BJ (cell line): ENCODE results near the gene METTL15. TPM values are rescaled to one million over a fixed set of nuclear protein-coding genes. Genes with fewer than 3 reads are reported as not detected.

Experiments used
- CTCF ChIA-PET: fragments of 350-600 bp; formaldehyde crosslinking; extraction: SDS; loops from one replicate; lab custom pipeline; 2021; ENCODE audit warnings: antibody characterized with exemption, inconsistent platforms; lab: Yijun Ruan, JAX
- POLR2A ChIA-PET: fragments of 300-600 bp; sonication (Branson Sonifier 250); formaldehyde crosslinking; extraction: SDS; loops from one replicate; lab custom pipeline; 2021; ENCODE audit warnings: antibody characterized with exemption; lab: Charles Lee
- DNase-seq: peaks from one replicate; pipeline ENCODE4 v3.0.0-alpha.2; 2011; ENCODE audit warnings: low read depth
- H3K27me3 ChIP-seq: 2 replicates; pipeline ENCODE4 v1.6.0; 2011; ENCODE audit warnings: low read length; ENCODE audit not compliant: control insufficient read depth, insufficient read depth
- H3K36me3 ChIP-seq: 2 replicates; pipeline ENCODE4 v1.5.1; 2011; ENCODE audit warnings: low read length; ENCODE audit not compliant: control insufficient read depth, insufficient read depth
- H3K4me3 ChIP-seq: 2 replicates; pipeline ENCODE4 v1.5.1; 2011; ENCODE audit warnings: low read depth, mild to moderate bottlenecking, control low read depth, low read length
- polyA minus RNA-seq: library from RNA; depleted of rRNA, polyadenylated mRNA; stranded (reverse); fragments of >200 nt; gene quantifications from 2 replicates; pipeline ENCODE4 v1.2.3, GENCODE V29; 2011; rRNA and poly(A)+ RNA removed
- polyA plus RNA-seq: library from polyadenylated mRNA; depleted of rRNA; stranded (reverse); fragments of >200 nt; gene quantifications from 2 replicates; pipeline ENCODE4 v1.2.3, GENCODE V29; 2011; rRNA removed
- TF ChIP-seq, protein P1 (sequence below): IDR thresholded peaks from 2 replicates; pipeline ENCODE4 v1.5.1; 2011; ENCODE audit warnings: low read depth, mild to moderate bottlenecking, control low read depth, inconsistent platforms, low read length, moderate library complexity; ENCODE audit not compliant: insufficient read depth

METTL15 gene, protein sequence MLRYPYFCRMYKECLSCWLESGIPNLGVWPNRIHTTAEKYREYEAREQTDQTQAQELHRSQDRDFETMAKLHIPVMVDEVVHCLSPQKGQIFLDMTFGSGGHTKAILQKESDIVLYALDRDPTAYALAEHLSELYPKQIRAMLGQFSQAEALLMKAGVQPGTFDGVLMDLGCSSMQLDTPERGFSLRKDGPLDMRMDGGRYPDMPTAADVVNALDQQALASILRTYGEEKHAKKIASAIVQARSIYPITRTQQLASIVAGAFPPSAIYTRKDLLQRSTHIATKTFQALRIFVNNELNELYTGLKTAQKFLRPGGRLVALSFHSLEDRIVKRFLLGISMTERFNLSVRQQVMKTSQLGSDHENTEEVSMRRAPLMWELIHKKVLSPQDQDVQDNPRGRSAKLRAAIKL
- polyA plus RNA-seq = 7.0 and 12.8 TPM in 2 replicates
- polyA minus RNA-seq = 20.1 and 22.3 TPM in 2 replicates

DNA sequence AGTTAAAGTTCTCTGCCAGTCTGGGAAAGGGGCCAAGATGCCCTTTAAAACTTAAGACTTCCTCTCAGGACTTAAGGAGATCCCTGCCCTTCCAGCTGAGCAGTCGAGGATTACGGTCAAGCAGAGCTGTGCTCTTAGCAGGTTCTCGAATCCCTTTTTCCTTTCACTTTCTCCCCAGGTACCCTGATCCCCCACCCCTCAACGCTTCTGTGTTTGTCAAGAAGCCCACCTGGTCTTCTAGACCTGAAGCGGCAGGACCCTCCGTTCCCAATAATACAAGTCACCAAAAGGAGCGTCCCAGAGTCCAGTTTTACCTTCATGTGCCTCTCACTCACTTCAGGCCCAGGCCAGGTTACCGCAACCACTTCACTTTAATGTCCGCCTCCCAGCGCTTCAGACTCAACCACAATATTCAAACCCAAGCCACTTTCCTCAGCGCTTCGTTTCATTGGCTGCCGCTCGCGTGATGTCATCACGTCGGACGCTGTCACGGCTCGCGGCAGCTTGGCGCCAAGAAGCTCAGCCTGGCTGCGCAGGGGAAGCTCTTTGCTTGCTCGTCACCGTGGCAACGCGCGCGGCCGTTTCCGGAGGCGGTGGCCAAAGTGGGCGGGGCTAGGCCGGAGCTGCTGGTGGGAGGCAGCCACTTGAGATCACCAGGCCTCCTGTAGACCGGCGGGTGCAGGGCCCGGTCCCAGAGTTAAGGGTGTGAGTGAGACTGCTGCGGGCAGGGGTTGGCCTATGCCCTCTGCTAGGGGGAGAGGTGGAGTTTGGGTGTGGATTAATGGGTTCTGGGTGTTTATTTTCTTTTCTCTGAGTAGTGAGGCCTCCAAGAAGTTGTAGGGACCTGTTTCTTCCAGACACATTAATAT is at the start of gene METTL15, which contains the start of gene KIF18A:
Gene METTL15 (plus strand): TSS at position 639 of the 869 bp plus-strand sequence. CDS start 4,947 bp downstream, outside the sequence.
Gene KIF18A (minus strand): TSS at position 407 of the 869 bp plus-strand sequence. CDS start 10,209 bp downstream, outside the sequence.
- Histone ChIP-seq H3K27me3 (no peaks in the 10 kb centered on the region), H3K36me3 (no peaks in the 10 kb centered on the region), H3K4me3 (peak within 1 kb of the TSS; percentile 63)
- DNase-seq = peak; percentile 96
- ChIA-PET POLR2A (interaction anchor here (0.6 to 1.4 kb wide), 6 partner anchors 11 to 1226 kb away, joined by 3 to 6 read pairs (median 4); no protein-coding TSS in a partner anchor), CTCF (interaction anchor here (0.8 to 1.3 kb wide), 5 partner anchors 18 to 409 kb away, joined by 3 read pairs; no protein-coding TSS in a partner anchor)
- TF ChIP-seq, protein P1, sequence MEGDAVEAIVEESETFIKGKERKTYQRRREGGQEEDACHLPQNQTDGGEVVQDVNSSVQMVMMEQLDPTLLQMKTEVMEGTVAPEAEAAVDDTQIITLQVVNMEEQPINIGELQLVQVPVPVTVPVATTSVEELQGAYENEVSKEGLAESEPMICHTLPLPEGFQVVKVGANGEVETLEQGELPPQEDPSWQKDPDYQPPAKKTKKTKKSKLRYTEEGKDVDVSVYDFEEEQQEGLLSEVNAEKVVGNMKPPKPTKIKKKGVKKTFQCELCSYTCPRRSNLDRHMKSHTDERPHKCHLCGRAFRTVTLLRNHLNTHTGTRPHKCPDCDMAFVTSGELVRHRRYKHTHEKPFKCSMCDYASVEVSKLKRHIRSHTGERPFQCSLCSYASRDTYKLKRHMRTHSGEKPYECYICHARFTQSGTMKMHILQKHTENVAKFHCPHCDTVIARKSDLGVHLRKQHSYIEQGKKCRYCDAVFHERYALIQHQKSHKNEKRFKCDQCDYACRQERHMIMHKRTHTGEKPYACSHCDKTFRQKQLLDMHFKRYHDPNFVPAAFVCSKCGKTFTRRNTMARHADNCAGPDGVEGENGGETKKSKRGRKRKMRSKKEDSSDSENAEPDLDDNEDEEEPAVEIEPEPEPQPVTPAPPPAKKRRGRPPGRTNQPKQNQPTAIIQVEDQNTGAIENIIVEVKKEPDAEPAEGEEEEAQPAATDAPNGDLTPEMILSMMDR = no peak

DNA sequence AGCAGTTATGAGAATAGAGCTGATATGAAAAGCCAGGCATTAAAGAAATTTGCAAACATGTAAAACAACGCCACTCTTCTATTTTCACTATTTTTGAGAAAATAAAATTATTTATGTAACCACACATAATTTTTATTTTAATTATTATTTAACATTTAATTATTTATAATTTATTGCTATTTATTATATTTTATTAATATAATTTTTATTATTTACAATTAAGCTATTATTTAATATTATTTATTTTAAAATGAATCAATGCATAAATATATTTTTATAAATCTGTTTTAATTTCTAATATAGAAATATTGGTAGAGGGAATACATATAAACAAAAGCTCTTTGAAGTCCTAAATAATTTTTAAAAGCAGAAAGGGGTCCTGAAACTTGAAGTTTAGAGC is 36.9 kb upstream of the METTL15 start:
- Histone ChIP-seq H3K36me3 (no peaks in the 10 kb centered on the region), H3K4me3 (no peak overlapping the region), H3K27me3 (no peaks in the 10 kb centered on the region)
- POLR2A ChIA-PET = no interaction called here
- TF ChIP-seq, protein P1 = no peak
- no peak for DNase-seq
- CTCF ChIA-PET = interaction anchor here (0.6 to 1.4 kb wide), 2 partner anchors 9 to 101 kb away, joined by 3 read pairs; no protein-coding TSS in a partner anchor

DNA sequence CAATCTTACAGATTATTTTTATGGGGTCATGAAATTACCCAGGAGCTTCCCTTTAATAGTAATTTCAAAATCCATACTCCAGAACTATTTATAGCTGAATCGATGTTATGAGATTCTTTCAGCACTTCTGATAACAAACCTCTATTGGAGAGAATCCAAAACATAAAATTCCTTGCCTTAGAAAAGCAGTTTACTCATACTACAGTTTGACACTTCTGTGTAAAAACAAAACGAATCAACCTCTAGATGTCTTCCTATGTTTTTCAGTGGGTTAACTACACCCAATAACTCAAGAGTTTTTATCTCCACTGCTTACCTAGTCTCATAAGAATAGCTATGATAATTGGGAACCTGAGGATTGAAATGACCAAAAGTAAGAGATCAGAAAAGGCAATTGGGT is 35.9 kb upstream of the METTL15 start:
- TF ChIP-seq, protein P1 = no peak
- POLR2A ChIA-PET = no interaction called here

GRCh38 chr11:28077521-28077920 is 30.7 kb upstream of the METTL15 start:
- DNase-seq = no peak
- Histone ChIP-seq H3K4me3 (no peak overlapping the region), H3K36me3 (no peaks in the 10 kb centered on the region), H3K27me3 (no peaks in the 10 kb centered on the region)
- CTCF ChIA-PET = no interaction called here
- POLR2A ChIA-PET = no interaction called here
- TF ChIP-seq, protein P1 = no peak

More for the DNA sequence above, 35.9 kb upstream of the METTL15 start:
- no peak overlapping the region for H3K4me3 ChIP-seq
- no peaks in the 10 kb centered on the region for H3K27me3 ChIP-seq
- DNase-seq = no peak
- no peaks in the 10 kb centered on the region for H3K36me3 ChIP-seq
- CTCF ChIA-PET = interaction anchor here (1.4 kb wide), 1 partner anchor 8 kb away, joined by 3 read pairs; no protein-coding TSS in a partner anchor
